Parathyroid adenoma (tissue), 2 donors: ENCODE data around the gene CDX2.

ENCODE experiments used
- H2AFZ ChIP-seq: fragments of 300-600 bp; sonication (generic); one replicate; pipeline ENCODE4 v1.7.0; 2017; ENCODE audit warnings: antibody characterized with exemption, mild to moderate bottlenecking
- H3K27ac ChIP-seq: fragments of 300-600 bp; sonication (generic); one replicate; pipeline ENCODE4 v1.7.0; 2017
- H3K27me3 ChIP-seq: fragments of 300-600 bp; sonication (generic); one replicate; pipeline ENCODE4 v1.7.0; 2017; ENCODE audit warnings: low read length; ENCODE audit not compliant: control insufficient read depth, insufficient read depth
- H3K36me3 ChIP-seq: fragments of 300-600 bp; sonication (generic); one replicate; pipeline ENCODE4 v1.7.0; 2017; ENCODE audit warnings: low read length; ENCODE audit not compliant: control insufficient read depth, insufficient read depth
- H3K4me1 ChIP-seq: fragments of 300-600 bp; sonication (generic); one replicate; pipeline ENCODE4 v1.7.0; 2017; ENCODE audit warnings: control low read depth
- H3K4me2 ChIP-seq: fragments of 300-600 bp; sonication (generic); one replicate; pipeline ENCODE4 v1.7.0; 2017; ENCODE audit warnings: low read length
- H3K4me3 ChIP-seq: fragments of 300-600 bp; sonication (generic); one replicate; pipeline ENCODE4 v1.7.0; 2017; ENCODE audit warnings: low read depth, low read length
- H3K79me2 ChIP-seq: fragments of 300-600 bp; sonication (generic); one replicate; pipeline ENCODE4 v1.7.0; 2017; ENCODE audit warnings: control low read depth
- H3K9ac ChIP-seq: fragments of 300-600 bp; sonication (generic); one replicate; pipeline ENCODE4 v1.7.0; 2017; ENCODE audit warnings: mild to moderate bottlenecking
- H3K9me3 ChIP-seq: fragments of 300-600 bp; sonication (generic); one replicate; pipeline ENCODE4 v1.7.0; 2017; ENCODE audit warnings: low read length; ENCODE audit not compliant: control insufficient read depth
- TF ChIP-seq, protein P1 (sequence below): fragments of 300-600 bp; sonication (generic); IDR thresholded peaks from one replicate; pipeline ENCODE4 v1.7.0; 2017; ENCODE audit warnings: antibody characterized with exemption, mild to moderate bottlenecking
- donor health status: primary hyperparathyroidism.

Gene CDX2

DNA sequence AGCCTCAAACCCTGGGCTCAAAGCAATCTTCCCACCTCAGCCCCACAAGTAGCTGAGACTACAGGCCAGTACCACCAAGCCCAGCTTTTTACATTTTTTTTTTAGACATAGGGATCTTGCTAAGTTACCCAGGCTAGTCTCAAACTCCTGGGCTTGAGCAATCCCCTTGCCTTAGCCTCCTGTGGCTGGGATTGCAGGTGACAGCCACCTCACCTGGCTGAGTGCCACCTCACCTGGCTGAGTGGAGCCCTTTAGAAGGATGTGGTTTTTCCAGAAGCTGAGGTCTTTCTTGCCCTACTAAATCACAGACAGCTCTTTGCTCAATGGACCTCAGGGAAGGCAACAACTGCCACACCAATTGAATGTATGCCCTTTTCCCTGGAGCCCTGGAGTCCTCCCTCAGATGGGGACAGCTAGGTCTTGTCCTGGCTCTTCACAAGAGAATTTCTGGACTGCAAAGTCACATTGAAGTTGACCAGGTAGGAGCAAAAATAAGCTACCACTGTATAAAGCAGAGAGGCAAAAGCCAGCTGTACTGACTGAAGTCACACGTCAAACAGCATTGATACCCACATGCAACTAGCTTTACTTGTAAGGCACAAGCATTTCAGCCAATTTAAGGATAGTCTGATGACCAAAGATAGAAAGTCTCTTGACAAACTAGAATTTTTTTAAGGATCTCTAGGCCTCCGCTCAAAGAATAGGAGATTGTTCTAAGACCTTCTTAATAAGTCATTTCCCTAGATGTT is 35.4 kb downstream of the CDX2 start:
- TF ChIP-seq, protein P1, sequence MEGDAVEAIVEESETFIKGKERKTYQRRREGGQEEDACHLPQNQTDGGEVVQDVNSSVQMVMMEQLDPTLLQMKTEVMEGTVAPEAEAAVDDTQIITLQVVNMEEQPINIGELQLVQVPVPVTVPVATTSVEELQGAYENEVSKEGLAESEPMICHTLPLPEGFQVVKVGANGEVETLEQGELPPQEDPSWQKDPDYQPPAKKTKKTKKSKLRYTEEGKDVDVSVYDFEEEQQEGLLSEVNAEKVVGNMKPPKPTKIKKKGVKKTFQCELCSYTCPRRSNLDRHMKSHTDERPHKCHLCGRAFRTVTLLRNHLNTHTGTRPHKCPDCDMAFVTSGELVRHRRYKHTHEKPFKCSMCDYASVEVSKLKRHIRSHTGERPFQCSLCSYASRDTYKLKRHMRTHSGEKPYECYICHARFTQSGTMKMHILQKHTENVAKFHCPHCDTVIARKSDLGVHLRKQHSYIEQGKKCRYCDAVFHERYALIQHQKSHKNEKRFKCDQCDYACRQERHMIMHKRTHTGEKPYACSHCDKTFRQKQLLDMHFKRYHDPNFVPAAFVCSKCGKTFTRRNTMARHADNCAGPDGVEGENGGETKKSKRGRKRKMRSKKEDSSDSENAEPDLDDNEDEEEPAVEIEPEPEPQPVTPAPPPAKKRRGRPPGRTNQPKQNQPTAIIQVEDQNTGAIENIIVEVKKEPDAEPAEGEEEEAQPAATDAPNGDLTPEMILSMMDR: no peak
- H3K9ac ChIP-seq: no peak overlapping the region
- peaks cover 6% of the 10 kb centered on the region for H3K27me3 ChIP-seq
- H3K9me3 ChIP-seq: no peaks in the 10 kb centered on the region
- no peaks in the 10 kb centered on the region for H3K36me3 ChIP-seq
- H3K79me2 ChIP-seq: no peaks in the 10 kb centered on the region
- no peak overlapping the region for H3K4me3 ChIP-seq
- H3K27ac ChIP-seq: no peak overlapping the region
- no peaks in the 10 kb centered on the region for H3K4me1 ChIP-seq
- no peak overlapping the region for H2AFZ ChIP-seq
- no peak overlapping the region for H3K4me2 ChIP-seq

DNA sequence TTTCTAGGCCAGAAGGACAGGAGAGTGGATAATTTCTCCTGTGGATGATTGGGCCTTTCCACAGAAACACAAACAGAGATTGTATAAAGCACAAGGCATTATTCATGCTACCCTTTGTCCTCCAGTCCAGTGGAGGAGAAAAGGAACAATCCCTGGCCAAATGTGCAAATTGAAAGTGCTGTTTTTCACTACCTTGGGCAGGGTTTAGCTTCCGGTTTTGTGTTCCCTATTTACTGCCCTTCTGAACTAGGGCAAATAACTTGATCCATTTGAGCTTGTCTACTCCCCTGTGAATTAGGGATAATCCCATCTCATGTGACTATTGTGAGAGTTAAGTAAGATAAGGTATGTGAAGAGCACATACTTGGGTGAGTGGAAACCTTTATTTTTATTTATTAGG is 36.0 kb downstream of the CDX2 start:
- H3K9me3 ChIP-seq: no peaks in the 10 kb centered on the region
- H3K4me1 ChIP-seq: no peaks in the 10 kb centered on the region
- peaks cover 11% of the 10 kb centered on the region for H3K27me3 ChIP-seq
- no peak overlapping the region for H2AFZ ChIP-seq
- TF ChIP-seq, protein P1: no peak
- H3K27ac ChIP-seq: no peak overlapping the region
- H3K4me2 ChIP-seq: no peak overlapping the region
- no peak overlapping the region for H3K4me3 ChIP-seq
- no peaks in the 10 kb centered on the region for H3K36me3 ChIP-seq
- H3K79me2 ChIP-seq: no peaks in the 10 kb centered on the region
- H3K9ac ChIP-seq: no peak overlapping the region

DNA sequence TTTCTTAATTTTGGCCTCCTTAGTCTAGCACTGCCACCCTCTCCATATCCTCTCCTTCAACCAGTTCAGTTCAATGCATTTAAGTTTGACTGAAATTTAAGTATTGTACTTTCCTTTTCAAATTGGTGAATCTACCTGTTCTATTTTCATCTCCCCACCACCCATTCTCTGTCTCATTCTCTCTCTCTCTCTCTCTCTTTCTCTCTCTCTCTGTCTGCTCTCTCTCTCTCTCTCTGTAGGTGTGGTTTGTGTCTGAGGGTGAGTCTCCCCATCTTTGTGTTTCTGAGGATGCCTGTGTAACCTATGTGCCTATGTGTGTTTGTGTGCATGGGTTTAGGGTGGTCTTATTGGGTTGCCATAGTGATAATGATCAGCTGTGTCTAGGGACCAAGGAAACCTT is 39.2 kb downstream of the CDX2 start:
- Histone ChIP-seq H3K4me3 (no peak overlapping the region), H3K9ac (no peak overlapping the region), H3K27me3 (peaks cover 21% of the 10 kb centered on the region), H3K4me2 (no peak overlapping the region), H3K9me3 (no peaks in the 10 kb centered on the region), H3K27ac (no peak overlapping the region), H3K4me1 (no peaks in the 10 kb centered on the region), H3K36me3 (no peaks in the 10 kb centered on the region), H3K79me2 (no peaks in the 10 kb centered on the region), H2AFZ (no peak overlapping the region)
- TF ChIP-seq, protein P1: no peak

DNA sequence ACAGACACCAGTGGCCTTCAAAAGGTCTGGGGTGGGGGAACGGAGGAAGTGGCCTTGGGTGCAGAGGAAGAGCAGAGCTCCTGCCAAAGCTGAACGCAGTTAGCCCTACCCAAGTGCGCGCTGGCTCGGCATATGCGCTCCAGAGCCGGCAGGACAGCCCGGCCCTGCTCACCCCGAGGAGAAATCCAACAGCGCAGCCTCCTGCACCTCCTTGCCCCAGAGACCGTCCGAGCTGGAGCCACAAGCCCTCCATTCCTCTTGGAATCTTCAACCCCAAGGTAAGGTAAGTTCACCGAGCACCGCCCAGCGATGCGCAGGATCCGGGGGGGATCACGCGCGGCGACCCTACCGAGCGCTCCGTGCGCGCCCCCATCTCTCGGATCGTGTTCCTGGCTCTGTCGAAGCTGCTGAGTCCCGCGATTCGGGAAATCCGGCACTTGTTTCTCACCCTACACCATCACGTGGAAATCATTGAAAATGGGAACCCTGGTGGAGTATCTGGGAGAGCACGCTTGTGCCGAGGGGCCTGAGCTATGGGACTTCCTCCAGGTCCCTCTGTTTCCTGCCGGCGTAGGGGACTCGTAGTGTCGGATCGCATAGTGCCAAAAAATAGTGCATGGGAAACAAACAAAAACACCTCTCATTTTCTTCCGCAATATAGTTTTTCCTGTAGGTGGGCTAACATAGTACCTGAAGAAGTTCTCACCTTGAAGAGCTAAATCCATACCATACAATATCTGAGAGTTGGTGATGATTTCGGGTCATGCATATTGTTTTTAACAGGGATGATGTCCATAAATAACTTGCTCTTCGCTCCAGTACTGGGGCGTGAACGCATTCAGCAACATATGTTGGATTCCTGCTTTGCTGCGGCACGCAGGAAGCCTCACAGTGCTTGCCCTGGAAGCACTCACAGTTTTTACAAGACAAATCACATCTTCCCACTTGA is 40.0 kb downstream of the CDX2 start:
- Histone ChIP-seq H3K27me3 (peaks cover 24% of the 10 kb centered on the region), H3K4me3 (no peak overlapping the region), H3K79me2 (no peaks in the 10 kb centered on the region), H2AFZ (no peak overlapping the region), H3K4me1 (no peaks in the 10 kb centered on the region), H3K9me3 (no peaks in the 10 kb centered on the region), H3K27ac (no peak overlapping the region), H3K36me3 (no peaks in the 10 kb centered on the region), H3K4me2 (no peak overlapping the region), H3K9ac (no peak overlapping the region)
- TF ChIP-seq, protein P1: no peak
